ENCODE results near the gene CDH4. TPM values are rescaled to one million over a fixed set of nuclear protein-coding genes. Genes with fewer than 3 reads are reported as not detected.

The CDH4 gene
- total and polyA plus RNA-seq, 2 of the 4 experiments (the other 2 are of a cell fraction) = 1.6 to 3.5 TPM

DNA sequence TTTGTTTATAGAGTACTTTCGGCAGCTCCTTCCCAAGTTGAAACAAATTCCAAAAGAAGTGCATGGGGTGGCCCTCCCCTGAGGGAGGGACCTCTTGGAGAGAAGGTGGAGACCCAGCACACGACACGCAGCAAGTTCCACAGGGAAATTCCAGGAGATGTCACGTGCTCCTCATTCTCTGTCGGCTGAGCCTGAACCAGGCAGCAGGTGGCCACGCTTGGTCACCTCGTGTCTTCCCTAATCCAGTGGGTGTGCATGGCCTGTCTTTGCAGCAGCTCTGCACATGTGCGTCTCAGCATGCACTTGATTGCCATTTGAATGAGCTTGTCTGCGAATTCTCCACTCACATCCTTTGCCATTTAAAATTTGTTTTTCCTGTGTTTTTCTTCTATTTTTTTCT is 357.4 kb downstream of the CDH4 start:
- H3K27ac ChIP-seq (ENCODE audit: insufficient read depth, low read length) = no peak overlapping the region
- H3K79me1 ChIP-seq (ENCODE audit: low read depth in 1 of 2, low read length in 2 of 2) = no peaks in the 10 kb centered on the region
- no peak overlapping the region for H3K4me2 ChIP-seq (ENCODE audit: low read depth, low read length)
- H3K56ac ChIP-seq (ENCODE audit: extremely low read depth, insufficient read depth, low read length) = no peak overlapping the region
- H3K4me3 ChIP-seq (ENCODE audit: insufficient read depth, low read depth, low read length) = no peak overlapping the region
- no peak overlapping the region for H3K14ac ChIP-seq (replicated peaks; ENCODE audit: low read depth, low read length)
- H4K5ac ChIP-seq (ENCODE audit: low read depth, low read length) = no peak overlapping the region
- H2BK20ac ChIP-seq (ENCODE audit: low read depth, low read length) = no peak overlapping the region
- ATAC-seq (ENCODE audit: low read depth) = no peak
- CTCF ChIA-PET = no interaction called here
- peaks cover 2% of the 10 kb centered on the region; the same call in 1 of the 2 replicates for H3K9me3 ChIP-seq (ENCODE audit: control insufficient read depth, insufficient read depth, low read length)
- POLR2A ChIA-PET (ENCODE audit: unreplicated experiment) = no interaction called here
- H3K27me3 ChIP-seq (ENCODE audit: control insufficient read depth, insufficient read depth, low read length) = no peaks in the 10 kb centered on the region
- no peak for TF ChIP-seq RFX5 (IDR thresholded peaks at IDR 0.05; ENCODE audit: low read depth, low read length)
- no peak for TF ChIP-seq NFE2L2 (IDR thresholded peaks at IDR 0.05; ENCODE audit: low read depth, low read length)
- no peak for TF ChIP-seq SMC3 (IDR thresholded peaks at IDR 0.05; ENCODE audit: low read depth, low read length)
- no peak for TF ChIP-seq RCOR1 (IDR thresholded peaks at IDR 0.05; ENCODE audit: insufficient replicate concordance, low read length)
- TF ChIP-seq, protein P1, sequence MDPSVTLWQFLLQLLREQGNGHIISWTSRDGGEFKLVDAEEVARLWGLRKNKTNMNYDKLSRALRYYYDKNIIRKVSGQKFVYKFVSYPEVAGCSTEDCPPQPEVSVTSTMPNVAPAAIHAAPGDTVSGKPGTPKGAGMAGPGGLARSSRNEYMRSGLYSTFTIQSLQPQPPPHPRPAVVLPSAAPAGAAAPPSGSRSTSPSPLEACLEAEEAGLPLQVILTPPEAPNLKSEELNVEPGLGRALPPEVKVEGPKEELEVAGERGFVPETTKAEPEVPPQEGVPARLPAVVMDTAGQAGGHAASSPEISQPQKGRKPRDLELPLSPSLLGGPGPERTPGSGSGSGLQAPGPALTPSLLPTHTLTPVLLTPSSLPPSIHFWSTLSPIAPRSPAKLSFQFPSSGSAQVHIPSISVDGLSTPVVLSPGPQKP (IDR thresholded peaks at IDR 0.05; ENCODE audit: borderline replicate concordance, low read depth, low read length) = no peak
- TF ChIP-seq CHD1 (IDR thresholded peaks at IDR 0.05; ENCODE audit: low read depth, low read length) = no peak
- TF ChIP-seq MAFK (IDR thresholded peaks at IDR 0.05; ENCODE audit: low read depth, low read length) = no peak
- no peak for TF ChIP-seq FOS (IDR thresholded peaks at IDR 0.05; ENCODE audit: low read depth, low read length)
- TF ChIP-seq MXI1 (IDR thresholded peaks at IDR 0.05; ENCODE audit: borderline replicate concordance, low read depth, low read length) = no peak
- 70% methylated on average over 4 of the region's 9 CpGs; no CpG with 5 or more reads in 1 of the 2 experiments for whole genome bisulfite sequencing, 2 experiments (ENCODE audit: extremely low coverage in 2 of 2, insufficient read length in 1 of 2)
- H3K18ac ChIP-seq (ENCODE audit: low read depth, low read length) = no peak overlapping the region
- no peaks in the 10 kb centered on the region for H3K36me3 ChIP-seq (ENCODE audit: control insufficient read depth, insufficient read depth, low read length)
- H3K9ac ChIP-seq (ENCODE audit: low read depth, low read length) = no peak overlapping the region
- no peak overlapping the region for H2AK5ac ChIP-seq (ENCODE audit: low read depth, low read length)
- no peak overlapping the region for H4K8ac ChIP-seq (ENCODE audit: low read depth in 2 of 2, low read length in 2 of 2)
- no peak overlapping the region for H3K23ac ChIP-seq (ENCODE audit: low read depth, low read length)
- no peak overlapping the region for H2BK120ac ChIP-seq (ENCODE audit: low read depth, low read length)
- no peak overlapping the region for H3K4ac ChIP-seq (ENCODE audit: low read depth, low read length)
- H2AK9ac ChIP-seq (replicated peaks; ENCODE audit: low read depth, low read length, poor library complexity) = no peak overlapping the region
- in situ Hi-C loops (cut with MboI; ENCODE audit: low sequenced_read_pairs) = no loop called here
- no peak overlapping the region for H2BK15ac ChIP-seq (ENCODE audit: low read depth, low read length)
- H3K4me1 ChIP-seq (ENCODE audit: control insufficient read depth, insufficient read depth, low read length) = no peaks in the 10 kb centered on the region
- intact Hi-C loops (cut with micrococcal nuclease) = no loop called here
- no peak overlapping the region for H2AFZ ChIP-seq (replicated peaks; ENCODE audit: low read length, poor library complexity)
- no peak for DNase-seq
- H2BK5ac ChIP-seq (ENCODE audit: low read depth, low read length, poor library complexity, severe bottlenecking) = no peak overlapping the region
- H4K20me1 ChIP-seq (ENCODE audit: insufficient read depth, low read length) = no peaks in the 10 kb centered on the region
- dilution Hi-C loops (cut with HindIII; ENCODE audit: low sequenced_read_pairs, unreplicated experiment) = no loop called here
- no TSS peak for BruUV-seq (replicated peaks)
- no peaks in the 10 kb centered on the region for H3K9me1 ChIP-seq (ENCODE audit: insufficient read depth, low read length)
- H4K91ac ChIP-seq (ENCODE audit: insufficient read depth, low read depth, low read length) = no peak overlapping the region

Measured in IMR-90 (cell line).